Tibial nerve (tissue), 4 donors: ENCODE data around the gene DIP2A. TPM values are rescaled to one million over a fixed set of nuclear protein-coding genes. Genes with fewer than 3 reads are reported as not detected.
"Not testable (repeated sequence)": the region's sequence is repeated elsewhere in the genome, so short reads cannot be mapped to it uniquely, and the experiment has no call there.

Experiments
- DNase-seq, 2 donors: peaks; one replicate each; pipeline ENCODE4 v3.0.0-alpha.2; 2019; ENCODE audit warnings: low spot score in 2 of 2
- H3K27ac ChIP-seq, 4 donors: fragments of 200-600 bp; sonication (generic) in 3 of 4; one replicate each; pipeline ENCODE4 v1.5.1; 2017 to 2019; ENCODE audit warnings: mild to moderate bottlenecking in 1 of 4
- H3K27me3 ChIP-seq, 2 donors: fragments of 200-600 bp; sonication (generic) in 1 of 2; one replicate each; pipeline versions ENCODE4 v1.5.1 to v1.6.0; 2017 to 2019
- H3K36me3 ChIP-seq, 3 donors: fragments of 200-600 bp; sonication (generic); one replicate each; pipeline ENCODE4 v1.5.1; 2018 to 2019
- H3K4me1 ChIP-seq, 4 donors: fragments of 200-600 bp; sonication (generic) in 3 of 4; one replicate each; pipeline ENCODE4 v1.5.1; 2017 to 2019
- H3K4me3 ChIP-seq, 4 donors: fragments of 200-600 bp; sonication (generic) in 3 of 4; one replicate each; pipeline ENCODE4 v1.5.1; 2017 to 2019; ENCODE audit warnings: mild to moderate bottlenecking in 1 of 4, moderate library complexity in 1 of 4
- H3K9me3 ChIP-seq, 4 donors: fragments of 200-600 bp; sonication (generic) in 3 of 4; one replicate each; pipeline ENCODE4 v1.5.1; 2017 to 2019
- CTCF ChIP-seq, 5 experiments: fragments of 200-600 bp in 3 of 5; fragments of 450-650 bp in 2 of 5; sonication (generic) in 3 of 5; IDR thresholded peaks; one replicate each; pipeline ENCODE4 v1.5.1; 2016 to 2019; ENCODE audit warnings: antibody characterized with exemption in 5 of 5, mild to moderate bottlenecking in 3 of 5, moderate library complexity in 2 of 5
- EP300 ChIP-seq, 2 donors: sonication (generic); formaldehyde crosslinking; IDR thresholded peaks; one replicate each; pipeline ENCODE4 v1.6.1; 2017; ENCODE audit warnings: antibody characterized with exemption in 2 of 2, mild to moderate bottlenecking in 1 of 2
- POLR2A ChIP-seq, 2 donors: fragments of 450-650 bp; IDR thresholded peaks; one replicate each; pipeline ENCODE4 v1.6.1; 2017; ENCODE audit warnings: antibody characterized with exemption in 2 of 2, mild to moderate bottlenecking in 2 of 2, moderate library complexity in 2 of 2
- WGBS, 2 donors: methylation state at CpG; one replicate each; pipeline ENCODE4 v1.1.5; 2018; 5-methylcytosine and 5-hydroxymethylcytosine counted together
- total RNA-seq, 4 donors: library from RNA; depleted of rRNA; stranded (reverse); fragments of >200 nt; gene quantifications; one replicate each; pipeline ENCODE4 v1.1.0, GENCODE V29; 2016

Gene DIP2A
- total RNA-seq, 4 donors from 2014 or later = 55.5 to 67.2 (median 59.8) TPM

GRCh38 chr21:46516068-46516467, 57.4 kb downstream of the DIP2A start:
- TF ChIP-seq CTCF (IDR thresholded peaks at IDR 0.05) (no peak), EP300 (IDR thresholded peaks at IDR 0.05) (no peak), POLR2A (IDR thresholded peaks at IDR 0.05) (no peak)
- WGBS, 2 donors = 96 to 100% methylated on average over 2 of the region's 2 CpGs
- H3K4me1 ChIP-seq = peaks cover 0 to 9% (median 0%) of the 10 kb centered on the region in 4 donors
- H3K36me3 ChIP-seq = peaks cover 0 to 61% (median 8%) of the 10 kb centered on the region in 3 donors
- no peak overlapping the region for H3K4me3 ChIP-seq
- H3K27ac ChIP-seq = no peak overlapping the region
- no peak for DNase-seq
- no peaks in the 10 kb centered on the region for H3K27me3 ChIP-seq
- peaks cover 0 to 8% (median 0%) of the 10 kb centered on the region in 4 donors for H3K9me3 ChIP-seq

DNA sequence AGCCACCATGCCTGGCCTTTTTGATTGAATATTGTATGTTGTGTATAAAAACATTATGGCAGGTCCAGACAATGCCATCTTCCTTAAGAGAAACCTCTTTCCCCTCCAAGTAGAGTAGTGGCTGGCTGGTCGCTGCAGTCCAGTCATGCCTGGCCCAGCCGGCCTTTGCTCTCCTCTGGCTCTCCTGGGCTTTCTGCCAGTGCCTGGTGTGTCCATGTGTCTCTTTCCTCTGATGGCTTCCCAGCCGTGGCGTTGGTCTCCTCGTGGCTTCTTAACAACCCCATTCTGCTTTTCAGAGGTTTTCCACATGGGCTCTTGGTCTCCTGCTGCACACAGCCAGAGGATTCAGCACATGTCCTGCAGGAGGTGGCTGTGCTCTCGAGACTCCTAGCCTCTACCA, 58.7 kb downstream of the DIP2A start:
- Histone ChIP-seq H3K27me3 (no peaks in the 10 kb centered on the region), H3K36me3 (peaks cover 0 to 51% (median 0%) of the 10 kb centered on the region in 3 donors), H3K27ac (no peak overlapping the region), H3K9me3 (peaks cover 0 to 8% (median 0%) of the 10 kb centered on the region in 4 donors), H3K4me3 (no peak overlapping the region), H3K4me1 (peaks cover 0 to 9% (median 0%) of the 10 kb centered on the region in 4 donors)
- 82 to 83% methylated on average over 6 of the region's 6 CpGs for WGBS, 2 donors
- no peak for TF ChIP-seq CTCF (IDR thresholded peaks at IDR 0.05)
- TF ChIP-seq POLR2A (IDR thresholded peaks at IDR 0.05) = no peak
- TF ChIP-seq EP300 (IDR thresholded peaks at IDR 0.05) = no peak
- no peak for DNase-seq

DNA sequence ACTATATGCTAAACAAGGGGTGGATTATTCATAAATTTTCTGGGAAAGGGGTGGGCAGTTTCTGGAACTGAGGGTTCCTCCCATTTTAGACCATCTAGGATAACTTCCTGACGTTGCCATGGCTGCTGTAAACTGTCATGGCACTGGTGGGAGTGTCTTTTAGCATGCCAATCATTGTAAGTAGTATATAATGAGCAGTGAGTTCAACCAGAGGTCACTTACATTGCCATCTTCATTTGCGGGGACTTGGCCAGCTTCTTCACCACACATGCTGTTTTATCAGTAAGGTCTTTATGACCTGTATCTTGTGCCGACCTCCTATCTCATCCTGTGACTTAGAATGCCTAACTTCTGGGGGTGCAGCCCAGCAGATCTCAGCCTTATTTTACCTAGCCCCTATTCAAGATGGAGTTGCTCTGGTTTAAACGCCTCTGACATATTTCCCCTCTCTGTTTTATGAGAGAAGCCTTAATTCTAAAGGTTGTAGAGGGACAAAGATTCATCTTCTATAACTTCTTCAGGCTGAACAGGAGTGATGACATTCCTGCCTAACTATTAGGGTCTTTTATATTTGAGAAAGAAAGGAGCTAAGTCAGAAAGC, 60.4 kb downstream of the DIP2A start:
- TF ChIP-seq EP300 (IDR thresholded peaks at IDR 0.05) (no peak), CTCF (IDR thresholded peaks at IDR 0.05) (no peak), POLR2A (IDR thresholded peaks at IDR 0.05) (no peak)
- Histone ChIP-seq H3K4me1 (peaks cover 0 to 9% (median 0%) of the 10 kb centered on the region in 4 donors), H3K27ac (no peak overlapping the region), H3K36me3 (peaks cover 0 to 50% (median 0%) of the 10 kb centered on the region in 3 donors), H3K9me3 (peaks cover 0 to 8% (median 0%) of the 10 kb centered on the region in 4 donors), H3K4me3 (no peak overlapping the region), H3K27me3 (no peaks in the 10 kb centered on the region)
- no peak for DNase-seq
- 59 to 70% methylated on average over 4 of the region's 4 CpGs for WGBS, 2 donors

GRCh38 chr21:46527393-46527792, 68.7 kb downstream of the DIP2A start:
- H3K27me3 ChIP-seq, H3K27ac ChIP-seq, H3K9me3 ChIP-seq, H3K4me3 ChIP-seq, H3K4me1 ChIP-seq, DNase-seq: not testable (repeated sequence)
- WGBS, 2 donors = 81 to 82% methylated on average over 8 of the region's 8 CpGs
- peaks cover 0 to 26% (median 2%) of the 10 kb centered on the region in 3 donors for H3K36me3 ChIP-seq

DNA sequence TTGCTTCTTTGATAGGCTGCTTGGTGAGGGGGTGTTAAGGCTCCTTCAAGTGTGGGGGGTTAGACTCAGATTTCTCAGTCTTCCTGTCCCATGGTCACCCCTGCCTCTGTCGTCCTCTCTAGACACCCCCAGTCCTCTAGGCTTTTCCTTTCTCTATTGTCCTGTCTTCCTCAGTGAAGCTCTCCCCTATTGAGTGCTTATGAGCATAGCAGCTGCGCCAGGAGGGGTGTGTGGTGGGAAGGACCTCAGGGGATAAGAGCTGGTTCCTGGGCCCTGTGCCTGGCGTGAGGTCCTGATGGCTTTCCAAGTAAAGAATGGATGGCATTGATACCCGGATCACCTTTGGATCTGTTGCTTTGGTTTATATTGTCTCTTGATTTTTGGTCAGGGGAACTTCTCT, 69.1 kb downstream of the DIP2A start:
- no peak for DNase-seq
- Histone ChIP-seq H3K4me3 (no peak overlapping the region), H3K4me1 (no peaks in the 10 kb centered on the region), H3K9me3 (no peaks in the 10 kb centered on the region), H3K27ac (no peak overlapping the region), H3K27me3 (no peaks in the 10 kb centered on the region), H3K36me3 (peaks cover 0 to 29% (median 2%) of the 10 kb centered on the region in 3 donors)
- TF ChIP-seq EP300 (IDR thresholded peaks at IDR 0.05) (no peak), POLR2A (IDR thresholded peaks at IDR 0.05) (no peak), CTCF (IDR thresholded peaks at IDR 0.05) (no peak)
- 82 to 88% methylated on average over 4 of the region's 4 CpGs for WGBS, 2 donors
